ENCODE data around the gene COG5.

Gene COG5

GRCh38 chr7:107563775-107564552 is at the start of gene COG5, which contains the start of gene DUS4L:
COG5 (minus strand) TSS chr7:107563920; CDS start chr7:107563896, 24 bp downstream.
DUS4L (plus strand) TSS chr7:107563971; CDS start chr7:107567071, 3,100 bp downstream.
- DNase-seq (ENCODE audit: low spot score), result peak; percentile 91

DNA sequence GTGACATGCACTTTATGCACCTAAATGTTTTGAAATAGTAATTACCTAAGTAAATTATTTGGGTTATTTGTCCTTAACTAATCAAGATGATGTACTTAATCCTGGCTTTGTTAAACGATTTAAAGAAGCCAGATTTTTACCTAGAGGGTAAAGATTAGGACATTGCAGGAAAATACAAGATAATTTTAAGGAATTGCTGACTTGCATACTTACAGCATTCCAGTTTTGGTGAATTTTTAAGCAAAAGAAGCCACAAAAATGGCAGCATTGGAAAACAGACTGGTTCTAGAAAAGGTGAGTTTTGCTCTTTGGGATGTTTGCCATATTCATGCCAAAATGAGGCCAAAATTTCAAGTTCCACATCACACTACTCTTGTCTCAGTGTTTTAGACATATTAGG is 49.7 kb upstream of the COG5 start:
- DNase-seq (ENCODE audit: low spot score), result no peak

- DNase-seq (ENCODE audit: low spot score), result no peak
Measured at GRCh38 chr7:107610323-107610722, 46.6 kb upstream of the COG5 start.

DNA sequence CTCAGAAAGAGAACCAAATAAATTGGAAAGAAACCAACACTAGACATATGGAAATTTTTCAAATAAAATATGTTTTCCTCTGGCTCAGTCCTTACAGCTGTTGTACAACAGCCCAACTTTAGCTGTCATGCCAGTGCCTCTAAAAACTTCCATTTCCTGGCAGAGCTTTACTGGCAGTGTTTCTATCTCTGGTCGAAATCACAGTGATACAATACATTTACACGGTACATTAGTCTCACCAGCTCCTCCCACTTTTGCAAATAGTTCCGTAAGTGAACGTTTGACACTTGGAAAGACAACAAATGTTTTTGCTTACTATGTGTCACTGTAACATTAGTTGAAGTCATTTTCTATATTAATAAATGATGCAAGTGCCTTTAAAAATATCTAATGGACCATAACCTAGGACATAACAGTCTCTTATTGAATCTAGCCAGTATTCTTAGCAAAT is 46.1 kb upstream of the COG5 start:
- no peak for DNase-seq (ENCODE audit: low spot score)

GRCh38 chr7:107606303-107606702 is 42.6 kb upstream of the COG5 start:
- no peak for DNase-seq (ENCODE audit: low spot score)

GRCh38 chr7:107605218-107605815 is 41.6 kb upstream of the COG5 start:
- DNase-seq (ENCODE audit: low spot score), result no peak

DNA sequence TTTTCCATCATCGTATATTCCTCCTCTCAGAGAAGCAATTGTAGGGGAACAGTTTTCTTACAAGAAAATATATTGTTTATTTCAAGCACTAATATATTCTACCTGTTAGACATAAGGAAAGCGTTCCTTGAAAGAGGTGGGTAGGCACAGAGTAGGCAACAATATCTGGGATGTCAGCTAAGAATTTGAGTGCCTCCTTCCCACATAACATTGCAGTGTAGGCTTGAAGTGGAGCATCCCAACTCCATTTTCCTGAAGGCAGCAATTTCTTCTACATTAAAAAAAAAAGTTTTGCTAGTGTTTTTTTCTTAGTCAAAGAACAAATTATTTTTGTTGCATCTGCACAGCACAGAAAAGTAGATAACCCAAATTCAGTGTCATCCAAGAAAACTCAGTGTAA is 37.1 kb upstream of the COG5 start:
- no peak for DNase-seq (ENCODE audit: low spot score)

- DNase-seq (ENCODE audit: low spot score), result no peak
Measured at GRCh38 chr7:107599262-107599661, 35.5 kb upstream of the COG5 start.

DNA sequence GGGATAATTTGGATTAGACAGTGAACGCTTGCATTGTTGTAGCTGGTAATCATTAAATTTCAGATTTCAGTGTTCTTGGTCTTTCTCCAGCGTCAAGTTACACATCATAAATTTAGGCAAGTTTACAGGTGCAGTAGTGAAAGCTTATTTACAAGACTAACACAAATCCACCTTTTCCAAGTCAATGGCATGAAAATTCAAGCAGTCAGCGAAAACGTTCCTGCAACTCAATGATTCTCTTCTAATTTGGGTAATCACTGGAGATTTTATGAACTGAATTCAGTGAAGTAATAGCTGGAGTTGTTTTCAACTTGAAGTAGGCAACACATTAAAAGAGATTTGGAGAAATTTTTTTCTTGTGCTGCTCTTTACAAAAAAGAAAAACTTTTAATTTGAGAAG is 34.2 kb upstream of the COG5 start:
- DNase-seq (ENCODE audit: low spot score), result no peak

DNA sequence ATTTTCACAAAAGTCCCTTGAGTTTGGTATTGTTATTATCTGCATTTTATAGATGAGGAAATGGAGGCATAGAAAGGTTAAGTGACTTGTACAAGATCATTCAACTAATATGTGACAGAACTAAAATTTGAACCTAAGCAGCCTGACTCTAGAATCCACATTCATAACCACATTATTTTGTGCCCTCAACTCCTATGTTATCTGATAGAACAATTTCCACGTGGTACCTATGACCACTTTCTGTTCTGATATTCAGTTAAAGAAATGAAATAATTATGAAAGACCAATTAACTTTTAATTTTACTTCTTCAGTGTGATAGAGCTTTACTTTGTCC is 33.8 kb upstream of the COG5 start:
- DNase-seq (ENCODE audit: low spot score), result no peak

DNA sequence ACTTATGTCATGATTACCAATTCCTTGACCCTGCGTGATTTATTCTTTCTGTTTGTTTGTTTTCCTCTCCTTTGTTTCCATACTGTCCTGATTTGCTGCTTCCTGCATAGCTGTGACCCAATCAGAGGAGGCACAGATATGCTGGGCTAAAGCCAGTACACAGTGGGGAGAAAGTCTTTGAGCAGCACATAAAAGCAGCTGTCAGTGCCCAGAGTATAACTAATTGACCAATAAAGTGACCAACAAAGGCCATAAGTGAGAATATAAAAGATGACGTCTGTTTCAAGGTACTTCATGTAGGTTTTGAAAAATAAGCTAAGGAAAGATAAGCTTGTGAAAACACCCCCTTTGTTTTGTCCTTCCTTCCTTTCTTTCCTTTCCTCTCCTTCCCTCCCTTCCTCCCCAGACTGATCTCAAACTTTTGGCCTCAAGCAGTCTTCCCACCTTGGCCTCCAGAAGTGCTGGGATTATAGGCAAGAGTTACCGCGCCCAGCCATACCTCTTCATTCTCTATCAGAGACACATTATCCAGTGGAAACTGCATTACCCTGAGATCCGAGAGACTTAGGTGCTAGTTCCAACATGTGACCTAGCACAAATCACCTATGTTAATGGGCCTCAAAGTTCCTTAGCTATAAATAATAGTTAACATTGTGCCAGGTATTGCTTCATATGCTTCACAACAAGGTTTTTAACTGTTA is 33.3 kb upstream of the COG5 start:
- no peak for DNase-seq (ENCODE audit: low spot score)

- DNase-seq (ENCODE audit: low spot score), result no peak
Measured at GRCh38 chr7:107594961-107595737, 31.4 kb upstream of the COG5 start.

- no peak for DNase-seq (ENCODE audit: low spot score)
Measured at GRCh38 chr7:107593025-107593410, 29.3 kb upstream of the COG5 start.

DNA sequence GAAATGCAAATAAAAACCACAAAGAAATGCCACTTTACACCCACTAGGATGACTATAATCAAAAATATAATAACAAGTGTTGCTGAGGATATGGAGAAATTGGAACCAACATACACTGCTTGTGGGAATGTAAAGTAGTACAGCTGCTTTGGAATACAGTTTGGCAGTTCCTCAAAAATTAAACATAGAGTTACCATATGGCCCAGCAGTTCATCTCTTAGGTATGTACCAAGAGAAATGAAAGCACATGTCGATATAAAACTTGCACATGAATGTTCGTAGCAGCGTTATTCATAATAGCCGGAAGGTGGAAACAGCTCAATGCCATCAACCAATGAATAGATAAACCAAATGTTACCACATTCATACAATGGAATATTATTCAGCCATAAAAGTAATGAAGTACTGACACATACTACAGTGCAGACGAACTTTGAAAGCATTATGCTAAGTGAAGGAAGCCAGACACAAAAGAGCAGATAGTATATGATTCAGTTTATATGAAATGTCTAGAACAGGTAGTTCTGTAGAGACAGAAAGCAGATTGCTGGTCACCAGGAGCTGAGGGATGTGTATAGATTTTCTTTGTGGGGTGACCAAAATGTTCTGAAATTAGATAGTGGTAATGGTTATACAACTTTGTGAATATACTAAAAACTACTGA is 28.8 kb upstream of the COG5 start:
- DNase-seq (ENCODE audit: low spot score), result no peak

GRCh38 chr7:107591421-107591820 is 27.7 kb upstream of the COG5 start:
- no peak for DNase-seq (ENCODE audit: low spot score)

- no peak for DNase-seq (ENCODE audit: low spot score)
Measured at GRCh38 chr7:107588529-107589130, 24.9 kb upstream of the COG5 start.

- DNase-seq (ENCODE audit: low spot score), result no peak
Measured at GRCh38 chr7:107584716-107585115, 21.0 kb upstream of the COG5 start.

GRCh38 chr7:107582875-107583274 is 19.2 kb upstream of the COG5 start:
- DNase-seq (ENCODE audit: low spot score), result peak; percentile 37

DNA sequence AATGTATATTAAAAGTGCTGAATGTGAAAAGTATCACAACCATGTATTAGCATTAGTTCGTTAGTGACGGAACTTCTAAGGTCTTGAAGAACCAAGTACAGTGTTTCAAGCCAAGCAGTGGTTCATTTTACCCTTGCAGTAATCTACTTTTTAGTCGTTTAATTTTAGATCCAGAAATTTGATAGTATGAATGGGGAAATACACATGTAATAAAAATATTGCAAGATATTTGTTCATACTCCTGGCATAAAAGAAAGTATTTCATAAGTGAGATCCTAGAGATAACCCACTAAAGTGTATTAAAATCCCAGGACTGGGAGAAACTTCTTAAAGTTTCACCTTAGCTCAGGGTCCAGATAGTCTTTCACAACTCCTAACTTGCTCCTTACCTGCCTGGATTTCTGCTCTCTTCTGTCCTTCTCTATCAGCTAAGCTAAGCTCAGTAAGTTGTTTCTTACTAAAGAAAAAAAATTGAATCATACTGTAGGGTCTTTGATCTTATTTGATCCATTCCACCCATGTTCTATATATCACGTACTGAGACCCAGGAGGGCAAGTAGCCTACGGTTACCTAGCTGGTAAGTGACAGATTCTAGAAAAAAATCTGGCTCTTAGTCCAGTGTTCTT is 17.8 kb upstream of the COG5 start:
- DNase-seq (ENCODE audit: low spot score), result peak; percentile 37

DNA sequence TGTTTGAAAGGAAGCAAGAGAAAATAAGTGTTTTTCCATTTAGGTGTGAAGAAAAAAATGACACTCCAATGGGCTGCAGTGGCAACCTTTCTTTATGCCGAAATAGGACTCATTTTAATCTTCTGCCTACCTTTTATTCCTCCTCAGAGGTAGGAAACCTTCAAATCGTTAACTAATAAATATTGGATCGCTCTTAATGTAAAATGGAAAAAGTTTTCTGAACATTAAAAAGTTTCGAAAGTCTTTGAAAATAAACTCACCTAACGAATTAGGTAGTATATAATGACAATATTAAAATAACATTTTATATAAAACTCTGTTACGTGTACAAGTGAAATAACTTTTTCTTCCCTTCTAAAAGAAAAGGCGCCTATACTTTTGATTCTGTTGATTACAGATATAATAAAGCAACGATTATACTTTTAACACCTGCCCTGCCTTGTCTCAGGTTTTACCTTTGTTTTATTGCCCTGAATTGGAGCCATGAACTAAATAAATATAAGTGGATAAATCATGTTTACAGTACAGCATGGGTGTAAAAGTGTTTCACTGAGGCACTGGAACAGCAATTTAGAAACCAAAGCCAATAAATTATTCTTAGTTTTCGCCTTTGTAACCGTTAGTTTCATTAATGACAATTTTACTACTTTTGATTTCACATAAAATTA is 17.1 kb upstream of the COG5 start:
- peak; percentile 34 for DNase-seq (ENCODE audit: low spot score)
